ENCODE data around the gene PLEKHA1. TPM values are rescaled to one million over a fixed set of nuclear protein-coding genes. Genes with fewer than 3 reads are reported as not detected.

Gene PLEKHA1
- total and polyA plus RNA-seq, 2 donors (not counting 3 experiments of a cell fraction or from before 2014, with no cell fraction given) = 21.6 to 58.8 TPM

GRCh38 chr10:122427280-122427679 lies 52.8 kb downstream of the PLEKHA1 start:
- H2AFZ ChIP-seq (ENCODE audit: low read depth, low read length) = no peak overlapping the region
- no peak overlapping the region for H3K27ac ChIP-seq (ENCODE audit: insufficient read depth, low read depth, low read length)
- BruUV-seq (replicated peaks) = no TSS peak
- H3K79me2 ChIP-seq (ENCODE audit: control insufficient read depth, insufficient read depth, low read length) = no peaks in the 10 kb centered on the region
- no peak overlapping the region for H3K9ac ChIP-seq (replicated peaks; ENCODE audit: extremely low read depth, insufficient read depth, low read length)
- FAIRE-seq (no peak), DNase-seq (ENCODE audit: low read depth, low spot score) (no peak)
- dilution Hi-C loops (cut with MboI; ENCODE audit: extremely low pct_ligation_motif_present, low sequenced_read_pairs) = loop anchor here (25.0 kb wide), 1 partner anchor 140 kb away; no protein-coding TSS in a partner anchor
- intact Hi-C loops (cut with micrococcal nuclease) = no loop called here
- H4K20me1 ChIP-seq (replicated peaks; ENCODE audit: control insufficient read depth, extremely low read depth, insufficient read depth, low read length) = no peaks in the 10 kb centered on the region
- no peaks in the 10 kb centered on the region for H3K9me3 ChIP-seq (replicated peaks; ENCODE audit: control insufficient read depth, insufficient read depth, low read length)
- no peaks in the 10 kb centered on the region for H3K27me3 ChIP-seq (ENCODE audit: control insufficient read depth in 2 of 2, insufficient read depth in 2 of 2, low read length in 2 of 2)
- peaks cover 10 to 13% of the 10 kb centered on the region in 2 experiments for H3K36me3 ChIP-seq (ENCODE audit: control insufficient read depth in 2 of 2, extremely low read depth in 1 of 2, insufficient read depth in 2 of 2, low read length in 2 of 2)
- no peaks in the 10 kb centered on the region for H3K9me1 ChIP-seq (replicated peaks; ENCODE audit: control insufficient read depth, extremely low read depth, insufficient read depth, low read length)
- CTCF ChIA-PET = interaction anchor here (1.4 kb wide), 1 partner anchor 128 kb away, joined by 5 read pairs; no protein-coding TSS in a partner anchor
- POLR2A ChIA-PET = no interaction called here
- TF ChIP-seq GATA2 (IDR thresholded peaks at IDR 0.05; ENCODE audit: insufficient read depth, insufficient read length, low read depth, low read length) (no peak), MAX (IDR thresholded peaks at IDR 0.05; ENCODE audit: insufficient read depth, insufficient read length) (no peak), POLR2AphosphoS5 (IDR thresholded peaks at IDR 0.05; ENCODE audit: insufficient read depth, low read depth, low read length) (no peak), EZH2 (IDR thresholded peaks at IDR 0.05; ENCODE audit: borderline replicate concordance, low read depth, low read length, severe bottlenecking) (no peak), FOS (IDR thresholded peaks at IDR 0.05; ENCODE audit: borderline replicate concordance, insufficient read depth, low read length) (no peak), POLR2A (IDR thresholded peaks at IDR 0.05; ENCODE audit: low read depth, low read length) (no peak), CTCF (IDR thresholded peaks at IDR 0.05; ENCODE audit: extremely low read depth in 1 of 2, insufficient read depth in 1 of 2, low read depth in 1 of 2, low read length in 2 of 2) (no peak), MYC (IDR thresholded peaks at IDR 0.05; ENCODE audit: low read depth, low read length) (no peak)
- no peak overlapping the region for H3K4me2 ChIP-seq (ENCODE audit: insufficient read depth, low read length)
- no peak overlapping the region for H3K4me3 ChIP-seq (replicated peaks in 1 of 3; ENCODE audit: insufficient read depth in 1 of 3, low read depth in 1 of 3, low read length in 3 of 3)
- no peaks in the 10 kb centered on the region for H3K4me1 ChIP-seq (ENCODE audit: control insufficient read depth, extremely low read depth, insufficient read depth, low read length)
